Tibial nerve (tissue), 3 donors: ENCODE results near the gene MAML3.

ENCODE experiments used
- POLR2A ChIP-seq, 2 donors: fragments of 450-650 bp; IDR thresholded peaks; one replicate each; pipeline ENCODE4 v1.6.1; 2017; ENCODE audit warnings: antibody characterized with exemption in 2 of 2, mild to moderate bottlenecking in 2 of 2, moderate library complexity in 2 of 2
- TF ChIP-seq, protein P1 (sequence below), 5 experiments: fragments of 200-600 bp in 3 of 5; fragments of 450-650 bp in 2 of 5; sonication (generic) in 3 of 5; IDR thresholded peaks; one replicate each; pipeline ENCODE4 v1.5.1; 2016 to 2019; ENCODE audit warnings: antibody characterized with exemption in 5 of 5, mild to moderate bottlenecking in 3 of 5, moderate library complexity in 2 of 5

DNA sequence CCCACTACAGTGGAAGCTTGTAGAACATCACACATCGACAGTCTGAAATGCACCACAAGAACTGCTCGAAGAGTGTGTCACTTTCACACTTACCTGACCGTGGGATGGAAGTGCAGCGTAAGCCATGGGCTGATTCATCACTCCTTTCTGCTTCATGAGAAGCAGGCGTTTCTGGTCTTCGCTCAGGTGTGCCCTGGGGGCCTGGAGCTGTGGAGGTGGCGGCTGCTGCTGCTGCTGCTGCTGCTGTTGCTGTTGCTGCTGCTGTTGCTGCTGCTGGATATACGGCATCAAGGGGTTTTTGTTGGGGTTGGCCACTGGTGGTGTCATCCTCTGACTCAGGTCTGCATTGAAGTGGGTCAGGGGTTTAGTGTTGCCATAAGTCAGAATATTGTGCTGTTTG is 264.7 kb downstream of the MAML3 start:
- TF ChIP-seq, protein P1, sequence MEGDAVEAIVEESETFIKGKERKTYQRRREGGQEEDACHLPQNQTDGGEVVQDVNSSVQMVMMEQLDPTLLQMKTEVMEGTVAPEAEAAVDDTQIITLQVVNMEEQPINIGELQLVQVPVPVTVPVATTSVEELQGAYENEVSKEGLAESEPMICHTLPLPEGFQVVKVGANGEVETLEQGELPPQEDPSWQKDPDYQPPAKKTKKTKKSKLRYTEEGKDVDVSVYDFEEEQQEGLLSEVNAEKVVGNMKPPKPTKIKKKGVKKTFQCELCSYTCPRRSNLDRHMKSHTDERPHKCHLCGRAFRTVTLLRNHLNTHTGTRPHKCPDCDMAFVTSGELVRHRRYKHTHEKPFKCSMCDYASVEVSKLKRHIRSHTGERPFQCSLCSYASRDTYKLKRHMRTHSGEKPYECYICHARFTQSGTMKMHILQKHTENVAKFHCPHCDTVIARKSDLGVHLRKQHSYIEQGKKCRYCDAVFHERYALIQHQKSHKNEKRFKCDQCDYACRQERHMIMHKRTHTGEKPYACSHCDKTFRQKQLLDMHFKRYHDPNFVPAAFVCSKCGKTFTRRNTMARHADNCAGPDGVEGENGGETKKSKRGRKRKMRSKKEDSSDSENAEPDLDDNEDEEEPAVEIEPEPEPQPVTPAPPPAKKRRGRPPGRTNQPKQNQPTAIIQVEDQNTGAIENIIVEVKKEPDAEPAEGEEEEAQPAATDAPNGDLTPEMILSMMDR (IDR thresholded peaks at IDR 0.05): no peak
- no peak for TF ChIP-seq POLR2A (IDR thresholded peaks at IDR 0.05)
